T-helper 2 cell treated with Interferon-gamma antibody and Interleukin-4, amounts not matched to agents 5 μg/mL and 100 μg/mL, for 36 hours (primary cell): ENCODE measurements around the gene KIT.

Experiments used
- DNase-seq: peaks from one replicate; pipeline ENCODE4 v3.0.0; 2021; ENCODE audit warnings: low spot score
- H3K27ac Mint-ChIP-seq: one replicate; pipeline ENCODE4 v1.8.0; 2021; ENCODE audit warnings: mild to moderate bottlenecking, mixed read lengths
- H3K27me3 Mint-ChIP-seq: one replicate; pipeline ENCODE4 v1.8.0; 2021; ENCODE audit warnings: low read depth, mixed read lengths
- H3K36me3 Mint-ChIP-seq: one replicate; pipeline ENCODE4 v1.8.0; 2021; ENCODE audit warnings: low read depth, mixed read lengths
- H3K4me1 Mint-ChIP-seq: one replicate; pipeline ENCODE4 v1.8.0; 2021; ENCODE audit warnings: low read depth, mixed read lengths
- H3K4me3 Mint-ChIP-seq: one replicate; pipeline ENCODE4 v1.8.0; 2022; ENCODE audit warnings: mild to moderate bottlenecking, moderate library complexity, mixed read lengths
- H3K9me3 Mint-ChIP-seq: one replicate; pipeline ENCODE4 v1.8.0; 2021; ENCODE audit warnings: mixed read lengths

The KIT gene

GRCh38 chr4:54700986-54701385 is 43.2 kb downstream of the KIT start:
- H3K27ac Mint-ChIP-seq: no peak overlapping the region
- no peaks in the 10 kb centered on the region for H3K36me3 Mint-ChIP-seq
- DNase-seq: no peak
- H3K27me3 Mint-ChIP-seq: no peaks in the 10 kb centered on the region
- no peak overlapping the region for H3K4me3 Mint-ChIP-seq
- H3K9me3 Mint-ChIP-seq: no peaks in the 10 kb centered on the region
- H3K4me1 Mint-ChIP-seq: no peaks in the 10 kb centered on the region

- no peak for DNase-seq
- H3K36me3 Mint-ChIP-seq: no peaks in the 10 kb centered on the region
- H3K4me3 Mint-ChIP-seq: no peak overlapping the region
- no peaks in the 10 kb centered on the region for H3K9me3 Mint-ChIP-seq
- no peaks in the 10 kb centered on the region for H3K4me1 Mint-ChIP-seq
- H3K27ac Mint-ChIP-seq: no peak overlapping the region
- no peaks in the 10 kb centered on the region for H3K27me3 Mint-ChIP-seq
Measured at GRCh38 chr4:54703182-54703581, 45.4 kb downstream of the KIT start.

DNA sequence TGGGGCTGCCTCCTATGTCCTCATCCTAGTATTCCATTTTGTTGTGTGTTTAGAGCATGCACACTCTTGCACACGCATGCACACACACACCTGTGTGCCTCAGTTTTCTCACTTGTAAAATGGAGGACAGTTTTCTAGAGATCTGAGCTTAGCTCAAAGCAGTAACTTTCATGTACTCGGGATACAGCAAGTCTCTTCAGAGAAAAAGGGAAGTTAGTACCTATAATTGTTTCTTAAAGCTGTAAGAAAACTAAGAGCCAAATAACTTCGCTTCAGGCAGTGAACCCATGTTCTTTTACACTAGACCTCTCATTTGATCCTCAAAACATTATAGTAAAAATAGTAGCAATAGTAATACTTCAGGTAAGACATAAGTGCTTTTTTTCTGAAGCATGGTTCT is 49.6 kb downstream of the KIT start:
- no peak overlapping the region for H3K27ac Mint-ChIP-seq
- no peaks in the 10 kb centered on the region for H3K36me3 Mint-ChIP-seq
- no peaks in the 10 kb centered on the region for H3K9me3 Mint-ChIP-seq
- no peaks in the 10 kb centered on the region for H3K27me3 Mint-ChIP-seq
- peaks cover 7% of the 10 kb centered on the region for H3K4me1 Mint-ChIP-seq
- DNase-seq: no peak
- H3K4me3 Mint-ChIP-seq: no peak overlapping the region

DNA sequence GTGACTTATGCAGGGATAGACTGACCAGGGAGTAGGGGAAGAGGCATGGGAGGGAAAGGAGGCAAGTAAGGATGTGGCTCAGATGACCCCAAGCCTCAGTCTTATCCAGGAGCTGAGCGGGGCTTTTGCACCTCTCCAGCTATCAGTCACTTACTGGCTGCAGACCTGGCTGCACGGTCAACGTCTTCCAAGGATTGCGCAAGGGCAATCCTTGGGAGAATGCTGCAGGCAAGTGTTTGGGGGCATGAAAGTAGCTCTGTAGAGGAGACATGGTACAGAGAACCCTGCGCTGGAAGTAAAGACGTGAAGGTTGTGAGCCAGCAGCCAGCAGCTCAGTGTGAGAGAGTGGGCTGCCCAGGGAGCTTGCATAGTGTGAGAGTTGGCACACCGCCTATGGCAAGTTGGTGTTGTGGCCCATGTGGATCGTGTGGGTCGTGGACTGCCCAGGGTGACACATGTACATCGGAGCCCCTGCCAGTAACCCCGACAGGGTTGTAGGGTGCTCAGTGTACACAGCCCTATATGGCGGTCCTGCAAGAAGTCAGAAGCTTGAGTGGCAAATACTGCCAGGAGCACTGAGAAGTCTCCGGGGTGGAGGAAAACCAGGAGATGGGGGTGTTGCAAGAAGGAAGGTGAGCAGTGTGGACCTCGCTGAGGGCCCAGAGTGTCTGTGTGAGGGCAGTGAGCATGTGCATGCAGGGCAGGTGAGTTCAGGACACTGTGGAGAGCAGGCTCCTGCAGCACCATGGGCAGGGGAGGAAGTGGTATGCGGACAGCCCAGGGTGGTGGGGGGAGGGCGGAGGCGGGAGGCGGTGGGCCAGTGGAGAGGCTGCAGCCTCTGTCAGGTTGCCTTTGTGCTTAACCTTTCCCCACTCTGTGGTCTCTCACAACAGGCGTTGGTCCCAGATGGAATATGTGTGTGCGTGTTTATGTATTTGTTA is 50.9 kb downstream of the KIT start:
- H3K27ac Mint-ChIP-seq: peak overlapping the region; percentile 7
- DNase-seq: no peak
- H3K4me1 Mint-ChIP-seq: peaks cover 7% of the 10 kb centered on the region
- H3K36me3 Mint-ChIP-seq: no peaks in the 10 kb centered on the region
- H3K4me3 Mint-ChIP-seq: no peak overlapping the region
- H3K27me3 Mint-ChIP-seq: no peaks in the 10 kb centered on the region
- H3K9me3 Mint-ChIP-seq: no peaks in the 10 kb centered on the region

GRCh38 chr4:54709400-54709799 is 51.6 kb downstream of the KIT start:
- DNase-seq: no peak
- no peak overlapping the region for H3K4me3 Mint-ChIP-seq
- H3K27ac Mint-ChIP-seq: no peak overlapping the region
- no peaks in the 10 kb centered on the region for H3K36me3 Mint-ChIP-seq
- no peaks in the 10 kb centered on the region for H3K9me3 Mint-ChIP-seq
- peaks cover 7% of the 10 kb centered on the region for H3K4me1 Mint-ChIP-seq
- H3K27me3 Mint-ChIP-seq: no peaks in the 10 kb centered on the region

GRCh38 chr4:54712206-54712605 is 54.4 kb downstream of the KIT start:
- DNase-seq: no peak
- Mint-ChIP-seq H3K27ac (no peak overlapping the region), H3K4me3 (no peak overlapping the region), H3K27me3 (no peaks in the 10 kb centered on the region), H3K36me3 (no peaks in the 10 kb centered on the region), H3K9me3 (no peaks in the 10 kb centered on the region), H3K4me1 (peaks cover 7% of the 10 kb centered on the region)

GRCh38 chr4:54714631-54715030 is 56.9 kb downstream of the KIT start:
- no peak overlapping the region for H3K27ac Mint-ChIP-seq
- H3K4me1 Mint-ChIP-seq: peaks cover 3% of the 10 kb centered on the region
- no peaks in the 10 kb centered on the region for H3K36me3 Mint-ChIP-seq
- no peaks in the 10 kb centered on the region for H3K27me3 Mint-ChIP-seq
- no peak overlapping the region for H3K4me3 Mint-ChIP-seq
- no peaks in the 10 kb centered on the region for H3K9me3 Mint-ChIP-seq
- DNase-seq: no peak

DNA sequence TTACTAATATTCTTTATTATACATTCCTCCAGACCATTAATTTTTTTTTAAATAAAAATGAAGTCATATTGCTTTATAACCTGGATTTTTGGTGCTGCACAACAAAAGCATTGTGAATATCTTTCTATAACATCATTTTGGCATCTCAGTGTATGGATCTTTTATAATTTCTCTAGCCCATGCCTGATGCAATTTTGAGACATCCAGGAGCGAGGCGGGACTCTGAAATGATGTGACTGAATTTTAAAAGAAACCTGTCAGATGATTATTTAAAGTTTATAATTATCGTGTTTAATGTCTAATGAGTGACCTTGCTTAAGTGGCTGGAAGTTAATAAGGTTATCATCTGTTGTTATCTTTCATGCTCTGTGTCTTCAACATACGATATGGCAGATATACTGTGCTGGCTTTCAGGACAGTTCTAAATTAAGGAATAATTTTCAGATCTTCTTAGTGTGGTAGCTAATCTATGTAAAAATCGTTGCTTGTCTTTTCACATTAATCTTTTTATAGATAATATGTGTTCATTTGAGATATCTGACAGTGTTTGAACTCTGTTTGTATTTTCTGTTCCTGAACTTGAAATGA is 58.8 kb downstream of the KIT start:
- Mint-ChIP-seq H3K27ac (no peak overlapping the region), H3K4me1 (no peaks in the 10 kb centered on the region), H3K9me3 (no peaks in the 10 kb centered on the region), H3K4me3 (no peak overlapping the region), H3K27me3 (no peaks in the 10 kb centered on the region), H3K36me3 (no peaks in the 10 kb centered on the region)
- no peak for DNase-seq

GRCh38 chr4:54717694-54718093 is 59.9 kb downstream of the KIT start:
- Mint-ChIP-seq H3K4me3 (no peak overlapping the region), H3K27ac (no peak overlapping the region), H3K36me3 (no peaks in the 10 kb centered on the region), H3K4me1 (no peaks in the 10 kb centered on the region), H3K9me3 (no peaks in the 10 kb centered on the region), H3K27me3 (no peaks in the 10 kb centered on the region)
- no peak for DNase-seq

- DNase-seq: no peak
- H3K36me3 Mint-ChIP-seq: no peaks in the 10 kb centered on the region
- no peaks in the 10 kb centered on the region for H3K9me3 Mint-ChIP-seq
- no peak overlapping the region for H3K4me3 Mint-ChIP-seq
- H3K27me3 Mint-ChIP-seq: no peaks in the 10 kb centered on the region
- no peaks in the 10 kb centered on the region for H3K4me1 Mint-ChIP-seq
- no peak overlapping the region for H3K27ac Mint-ChIP-seq
Measured at GRCh38 chr4:54719378-54719777, 61.6 kb downstream of the KIT start.

GRCh38 chr4:54723220-54723619 is 65.5 kb downstream of the KIT start:
- Mint-ChIP-seq H3K36me3 (no peaks in the 10 kb centered on the region), H3K4me1 (no peaks in the 10 kb centered on the region), H3K27ac (no peak overlapping the region), H3K4me3 (no peak overlapping the region), H3K9me3 (no peaks in the 10 kb centered on the region), H3K27me3 (no peaks in the 10 kb centered on the region)
- no peak for DNase-seq

DNA sequence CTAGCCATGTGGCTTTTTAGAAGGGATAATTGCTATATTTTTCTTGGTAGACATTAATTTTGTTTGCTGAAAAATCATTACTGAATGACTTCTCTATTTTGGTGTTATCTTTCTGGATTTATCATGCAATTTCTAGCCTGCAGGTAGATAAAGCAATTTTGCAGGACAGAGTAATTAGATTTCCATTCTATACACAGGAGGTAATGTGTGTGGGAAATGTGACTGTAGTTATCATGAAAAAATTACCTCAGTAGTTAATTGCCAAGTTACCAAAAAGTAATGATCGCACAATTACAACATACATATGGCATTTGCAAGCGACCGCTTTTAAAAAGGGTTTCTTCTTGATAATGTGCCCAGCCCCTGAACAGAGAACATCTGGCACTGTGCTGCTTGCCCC is 66.1 kb downstream of the KIT start:
- Mint-ChIP-seq H3K27ac (no peak overlapping the region), H3K36me3 (no peaks in the 10 kb centered on the region), H3K9me3 (no peaks in the 10 kb centered on the region), H3K4me1 (no peaks in the 10 kb centered on the region), H3K4me3 (no peak overlapping the region), H3K27me3 (no peaks in the 10 kb centered on the region)
- DNase-seq: no peak

GRCh38 chr4:54726907-54727306 is 69.2 kb downstream of the KIT start:
- no peak for DNase-seq
- Mint-ChIP-seq H3K36me3 (no peaks in the 10 kb centered on the region), H3K9me3 (no peaks in the 10 kb centered on the region), H3K27ac (no peak overlapping the region), H3K4me1 (no peaks in the 10 kb centered on the region), H3K27me3 (no peaks in the 10 kb centered on the region), H3K4me3 (no peak overlapping the region)

DNA sequence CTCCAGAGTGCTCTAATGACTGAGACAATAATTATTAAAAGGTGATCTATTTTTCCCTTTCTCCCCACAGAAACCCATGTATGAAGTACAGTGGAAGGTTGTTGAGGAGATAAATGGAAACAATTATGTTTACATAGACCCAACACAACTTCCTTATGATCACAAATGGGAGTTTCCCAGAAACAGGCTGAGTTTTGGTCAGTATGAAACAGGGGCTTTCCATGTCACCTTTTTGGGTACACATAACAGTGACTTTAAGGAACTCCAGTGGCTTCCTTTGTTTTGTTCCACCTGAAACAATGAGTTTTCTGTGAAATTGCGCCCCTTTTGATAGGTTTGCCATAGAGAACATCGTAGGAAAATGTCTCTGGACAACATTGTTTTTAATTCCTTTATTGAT is 69.6 kb downstream of the KIT start:
- Mint-ChIP-seq H3K27me3 (no peaks in the 10 kb centered on the region), H3K36me3 (no peaks in the 10 kb centered on the region), H3K4me1 (no peaks in the 10 kb centered on the region), H3K4me3 (no peak overlapping the region), H3K27ac (no peak overlapping the region), H3K9me3 (no peaks in the 10 kb centered on the region)
- DNase-seq: no peak

DNA sequence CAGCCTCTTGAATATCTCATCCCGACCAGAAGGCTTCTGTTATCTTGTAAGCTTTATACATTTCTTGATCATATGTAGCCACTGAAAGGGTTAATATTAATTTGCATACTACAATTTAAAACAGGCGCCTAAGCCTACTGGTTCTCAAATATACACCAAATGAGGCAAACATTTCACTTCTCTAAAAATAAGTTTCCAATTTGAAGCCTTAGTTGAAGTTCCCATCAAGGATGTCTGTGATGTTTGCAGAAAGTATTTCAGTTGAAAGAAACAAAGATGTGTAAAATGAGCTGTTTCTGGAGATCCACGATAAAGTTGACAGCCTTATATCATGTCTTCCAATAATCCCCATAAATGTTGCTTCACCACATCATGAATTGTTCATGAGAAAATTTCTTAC is 70.6 kb downstream of the KIT start:
- no peaks in the 10 kb centered on the region for H3K4me1 Mint-ChIP-seq
- no peaks in the 10 kb centered on the region for H3K27me3 Mint-ChIP-seq
- H3K36me3 Mint-ChIP-seq: no peaks in the 10 kb centered on the region
- H3K9me3 Mint-ChIP-seq: no peaks in the 10 kb centered on the region
- H3K27ac Mint-ChIP-seq: no peak overlapping the region
- no peak overlapping the region for H3K4me3 Mint-ChIP-seq
- no peak for DNase-seq
